Liver (tissue), 9 donors: ENCODE measurements around the gene COL24A1. TPM values are rescaled to one million over a fixed set of nuclear protein-coding genes. Genes with fewer than 3 reads are reported as not detected.
"Not testable (repeated sequence)": the region's sequence is repeated elsewhere in the genome, so short reads cannot be mapped to it uniquely, and the experiment has no call there.

Experiments used
- DNase-seq: peaks from one replicate; pipeline ENCODE4 v3.0.0-alpha.2; 2017; ENCODE audit warnings: low spot score
- H3K27ac ChIP-seq, 2 donors: one replicate each; pipeline ENCODE4 v1.7.0; 2013; ENCODE audit warnings: inconsistent platforms in 2 of 2, low read length in 2 of 2, control low read depth in 1 of 2, low read depth in 1 of 2, mild to moderate bottlenecking in 1 of 2
- H3K27me3 ChIP-seq, 4 donors: one replicate each; pipeline versions ENCODE4 v1.6.1 to v1.7.0; 2013; ENCODE audit warnings: low read length in 3 of 4, inconsistent platforms in 1 of 4, mild to moderate bottlenecking in 1 of 4, moderate library complexity in 1 of 4; ENCODE audit not compliant: control insufficient read depth in 4 of 4, insufficient read depth in 4 of 4
- H3K36me3 ChIP-seq, 4 donors: one replicate each; pipeline versions ENCODE4 v1.6.1 to v1.7.0; 2013; ENCODE audit warnings: low read length in 3 of 4, mild to moderate bottlenecking in 3 of 4, low read depth in 1 of 4, moderate library complexity in 1 of 4; ENCODE audit not compliant: control insufficient read depth in 4 of 4, insufficient read depth in 3 of 4
- H3K4me1 ChIP-seq, 4 donors: one replicate each; pipeline versions ENCODE4 v1.6.1 to v1.7.0; 2013; ENCODE audit warnings: low read length in 3 of 4, mild to moderate bottlenecking in 3 of 4, moderate library complexity in 1 of 4; ENCODE audit not compliant: control insufficient read depth in 4 of 4, insufficient read depth in 4 of 4
- H3K4me3 ChIP-seq, 3 donors: one replicate each; pipeline versions ENCODE4 v1.6.1 to v1.7.0; 2013; ENCODE audit warnings: low read length in 3 of 3, control low read depth in 1 of 3, low read depth in 1 of 3, mild to moderate bottlenecking in 1 of 3
- H3K9ac ChIP-seq, 2 donors: one replicate each; pipeline ENCODE4 v1.7.0; 2013; ENCODE audit warnings: low read length in 2 of 2, mild to moderate bottlenecking in 2 of 2, moderate library complexity in 2 of 2, control low read depth in 1 of 2, low read depth in 1 of 2
- H3K9me3 ChIP-seq, 4 donors: one replicate each; pipeline versions ENCODE4 v1.6.1 to v1.7.0; 2013; ENCODE audit warnings: low read length in 3 of 4; ENCODE audit not compliant: control insufficient read depth in 4 of 4
- EGR1 ChIP-seq, 2 donors: IDR thresholded peaks; 2 replicates each; pipeline ENCODE4 v1.6.1; 2016 to 2018; ENCODE audit warnings: antibody characterized with exemption in 2 of 2, low read depth in 2 of 2
- FOXA1 ChIP-seq: IDR thresholded peaks from 2 replicates; pipeline ENCODE4 v1.6.1; 2016; ENCODE audit warnings: antibody characterized with exemption
- FOXA2 ChIP-seq: IDR thresholded peaks from 2 replicates; pipeline ENCODE4 v1.6.1; 2016; ENCODE audit warnings: antibody characterized with exemption
- GABPA ChIP-seq, 2 donors: IDR thresholded peaks in 1 of 2; conservative IDR thresholded peaks in 1 of 2; 2 replicates each; pipeline ENCODE4 v1.6.1; 2016; ENCODE audit warnings: antibody characterized with exemption in 2 of 2, mild to moderate bottlenecking in 1 of 2, moderate library complexity in 1 of 2
- HNF4A ChIP-seq, 2 donors: conservative IDR thresholded peaks; 2 replicates each; pipeline ENCODE4 v1.6.1; 2016; ENCODE audit warnings: antibody characterized with exemption in 2 of 2, mild to moderate bottlenecking in 2 of 2
- JUND ChIP-seq, 2 donors: IDR thresholded peaks; 2 replicates each; pipeline ENCODE4 v1.6.1; 2016; ENCODE audit warnings: antibody characterized with exemption in 2 of 2
- NR2F2 ChIP-seq: IDR thresholded peaks from 2 replicates; pipeline ENCODE4 v1.6.1; 2016; ENCODE audit warnings: antibody characterized with exemption
- RXRA ChIP-seq, 2 donors: IDR thresholded peaks; 2 replicates each; pipeline ENCODE4 v1.6.1; 2017 to 2018; ENCODE audit warnings: antibody characterized with exemption in 2 of 2, mild to moderate bottlenecking in 1 of 2
- SP1 ChIP-seq: IDR thresholded peaks from 2 replicates; pipeline ENCODE4 v1.6.1; 2018; ENCODE audit warnings: antibody characterized with exemption, mild to moderate bottlenecking
- WGBS: extraction: QIAGEN DNeasy Blood & Tissue Kit; methylation state at CpG from one replicate; pipeline ENCODE4 v1.1.7; 2013; 5-methylcytosine and 5-hydroxymethylcytosine counted together
- polyA plus RNA-seq, 2 donors: library from polyadenylated mRNA; stranded (reverse) in 1 of 2; unstranded in 1 of 2; fragments of 200-250 nt in 1 of 2; fragments of >200 nt in 1 of 2; fragmentation: Nextera tagmentation in 1 of 2; extraction: Ambion mirVana in 1 of 2; gene quantifications; one replicate each; pipeline versions ENCODE4 v1.2.1 to v1.2.3, GENCODE V29; 2013 to 2015
- total RNA-seq, 2 donors: library from RNA; depleted of rRNA; stranded (reverse); fragments of >200 nt; gene quantifications; one replicate each; pipeline ENCODE4 v1.2.3, GENCODE V29; 2014
- TF ChIP-seq, protein P1 (sequence below): IDR thresholded peaks from 2 replicates; pipeline ENCODE4 v1.6.1; 2016; ENCODE audit warnings: antibody characterized with exemption
- TF ChIP-seq, protein P2 (sequence below): IDR thresholded peaks from 2 replicates; pipeline ENCODE4 v1.6.1; 2016; ENCODE audit warnings: antibody characterized with exemption
- TF ChIP-seq, protein P3 (sequence below): fragments of 150-350 bp; IDR thresholded peaks from 2 replicates; pipeline ENCODE4 v1.5.1; 2017; ENCODE audit warnings: improper control_type of control experiment, low read depth, low read length; ENCODE audit not compliant: missing input control
- donor health status: healthy.
- donor health status: healthy.
- donor health status: healthy.
- donor health status: healthy.
- donor health status: healthy.

The COL24A1 gene
- total and polyA plus RNA-seq, 4 donors: under 0.01 to 0.28 (median 0.01) TPM; not detected in 1

DNA sequence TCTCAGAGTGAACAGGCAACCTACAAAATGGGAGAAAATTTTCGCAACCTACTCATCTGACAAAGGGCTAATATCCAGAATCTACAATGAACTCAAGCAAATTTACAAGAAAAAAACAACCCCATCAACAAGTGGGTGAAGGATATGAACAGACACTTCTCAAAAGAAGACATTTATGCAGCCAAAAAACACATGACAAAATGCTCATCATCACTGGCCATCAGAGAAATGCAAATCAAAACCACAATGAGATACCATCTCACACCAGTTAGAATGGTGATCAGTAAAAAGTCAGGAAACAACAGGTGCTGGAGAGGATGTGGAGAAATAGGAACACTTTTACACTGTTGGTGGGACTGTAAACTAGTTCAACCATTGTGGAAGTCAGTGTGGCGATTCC, 323.4 kb downstream of the COL24A1 start:
- DNase-seq, H3K9ac ChIP-seq, H3K27me3 ChIP-seq, H3K4me3 ChIP-seq, H3K4me1 ChIP-seq, H3K9me3 ChIP-seq, H3K36me3 ChIP-seq, H3K27ac ChIP-seq: not testable (repeated sequence)
- WGBS: 58% methylated on average over 2 of the region's 2 CpGs

DNA sequence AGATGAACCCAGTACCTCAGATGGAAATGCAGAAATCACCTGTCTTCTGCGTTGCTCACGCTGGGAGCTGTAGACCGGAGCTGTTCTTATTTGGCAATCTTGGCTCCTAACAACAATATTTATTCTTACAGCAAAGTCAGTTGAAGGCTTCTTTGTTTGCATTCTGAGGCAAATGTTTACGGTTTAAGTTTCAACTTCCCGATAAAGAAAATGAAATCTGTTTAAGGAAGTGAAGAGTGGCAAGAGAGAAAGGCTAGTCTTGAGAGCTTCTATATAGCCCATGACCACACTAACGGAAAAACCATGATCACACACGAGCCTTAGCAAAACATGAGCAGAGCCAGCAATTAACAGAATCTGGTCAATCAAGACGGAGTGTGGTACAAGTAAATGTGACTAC, 325.7 kb downstream of the COL24A1 start:
- H3K4me1 ChIP-seq: no peaks in the 10 kb centered on the region
- no peak overlapping the region for H3K27ac ChIP-seq
- no peaks in the 10 kb centered on the region for H3K36me3 ChIP-seq
- no peak overlapping the region for H3K4me3 ChIP-seq
- no peak for TF ChIP-seq HNF4A (conservative IDR thresholded peaks at IDR 0.05)
- TF ChIP-seq, protein P1, sequence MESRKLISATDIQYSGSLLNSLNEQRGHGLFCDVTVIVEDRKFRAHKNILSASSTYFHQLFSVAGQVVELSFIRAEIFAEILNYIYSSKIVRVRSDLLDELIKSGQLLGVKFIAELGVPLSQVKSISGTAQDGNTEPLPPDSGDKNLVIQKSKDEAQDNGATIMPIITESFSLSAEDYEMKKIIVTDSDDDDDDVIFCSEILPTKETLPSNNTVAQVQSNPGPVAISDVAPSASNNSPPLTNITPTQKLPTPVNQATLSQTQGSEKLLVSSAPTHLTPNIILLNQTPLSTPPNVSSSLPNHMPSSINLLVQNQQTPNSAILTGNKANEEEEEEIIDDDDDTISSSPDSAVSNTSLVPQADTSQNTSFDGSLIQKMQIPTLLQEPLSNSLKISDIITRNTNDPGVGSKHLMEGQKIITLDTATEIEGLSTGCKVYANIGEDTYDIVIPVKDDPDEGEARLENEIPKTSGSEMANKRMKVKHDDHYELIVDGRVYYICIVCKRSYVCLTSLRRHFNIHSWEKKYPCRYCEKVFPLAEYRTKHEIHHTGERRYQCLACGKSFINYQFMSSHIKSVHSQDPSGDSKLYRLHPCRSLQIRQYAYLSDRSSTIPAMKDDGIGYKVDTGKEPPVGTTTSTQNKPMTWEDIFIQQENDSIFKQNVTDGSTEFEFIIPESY: no peak
- H3K9ac ChIP-seq: no peak overlapping the region
- 87% methylated on average over 8 of the region's 8 CpGs for WGBS
- DNase-seq: no peak
- peaks cover 0 to 1% (median 0%) of the 10 kb centered on the region in 4 donors for H3K9me3 ChIP-seq
- peaks cover 0 to 2% (median 0%) of the 10 kb centered on the region in 4 donors for H3K27me3 ChIP-seq

DNA sequence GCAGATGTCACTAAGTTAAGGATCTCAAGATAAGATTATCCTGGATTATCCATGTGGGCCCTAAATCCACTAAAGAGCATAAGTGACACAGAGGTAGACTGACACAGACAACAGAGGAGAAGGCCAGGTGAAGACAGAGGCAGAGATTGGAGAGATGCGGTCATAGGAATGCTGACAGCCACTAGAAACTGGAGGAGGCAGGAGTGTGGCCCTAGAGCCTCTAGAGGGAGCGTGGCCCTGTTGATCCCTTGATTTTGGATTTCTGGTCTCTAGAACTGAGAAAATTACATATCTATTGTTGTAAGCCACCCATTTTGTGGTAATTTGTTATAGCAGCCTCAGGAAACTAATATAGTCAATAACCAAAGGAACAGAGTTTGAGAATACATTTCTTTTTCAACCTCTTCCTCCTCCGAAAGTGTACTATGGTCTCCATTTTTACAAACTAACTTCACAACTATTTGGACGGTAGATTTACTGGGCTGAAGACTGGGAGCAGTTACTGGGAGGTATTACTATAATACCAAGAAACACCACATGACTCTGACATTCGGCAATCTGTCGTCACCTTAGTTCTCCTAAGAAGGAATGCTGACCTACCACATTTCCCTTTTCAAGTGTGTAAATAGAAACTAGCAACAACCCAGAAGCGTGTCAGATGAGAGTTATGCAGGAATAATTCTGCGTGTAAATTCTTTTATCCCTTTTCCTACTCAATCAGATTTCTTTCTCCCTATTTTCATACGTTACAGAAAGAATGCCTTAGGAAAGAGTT, 332.3 kb downstream of the COL24A1 start:
- Histone ChIP-seq H3K4me1 (no peaks in the 10 kb centered on the region), H3K27me3 (no peaks in the 10 kb centered on the region), H3K9ac (no peak overlapping the region), H3K4me3 (no peak overlapping the region), H3K36me3 (no peaks in the 10 kb centered on the region), H3K27ac (no peak overlapping the region), H3K9me3 (no peaks in the 10 kb centered on the region)
- TF ChIP-seq SP1: no peak
- TF ChIP-seq EGR1 (IDR thresholded peaks at IDR 0.05; ENCODE audit: low read depth in 2 of 2): no peak
- TF ChIP-seq, protein P2, sequence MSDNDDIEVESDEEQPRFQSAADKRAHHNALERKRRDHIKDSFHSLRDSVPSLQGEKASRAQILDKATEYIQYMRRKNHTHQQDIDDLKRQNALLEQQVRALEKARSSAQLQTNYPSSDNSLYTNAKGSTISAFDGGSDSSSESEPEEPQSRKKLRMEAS: no peak
- TF ChIP-seq, protein P3, sequence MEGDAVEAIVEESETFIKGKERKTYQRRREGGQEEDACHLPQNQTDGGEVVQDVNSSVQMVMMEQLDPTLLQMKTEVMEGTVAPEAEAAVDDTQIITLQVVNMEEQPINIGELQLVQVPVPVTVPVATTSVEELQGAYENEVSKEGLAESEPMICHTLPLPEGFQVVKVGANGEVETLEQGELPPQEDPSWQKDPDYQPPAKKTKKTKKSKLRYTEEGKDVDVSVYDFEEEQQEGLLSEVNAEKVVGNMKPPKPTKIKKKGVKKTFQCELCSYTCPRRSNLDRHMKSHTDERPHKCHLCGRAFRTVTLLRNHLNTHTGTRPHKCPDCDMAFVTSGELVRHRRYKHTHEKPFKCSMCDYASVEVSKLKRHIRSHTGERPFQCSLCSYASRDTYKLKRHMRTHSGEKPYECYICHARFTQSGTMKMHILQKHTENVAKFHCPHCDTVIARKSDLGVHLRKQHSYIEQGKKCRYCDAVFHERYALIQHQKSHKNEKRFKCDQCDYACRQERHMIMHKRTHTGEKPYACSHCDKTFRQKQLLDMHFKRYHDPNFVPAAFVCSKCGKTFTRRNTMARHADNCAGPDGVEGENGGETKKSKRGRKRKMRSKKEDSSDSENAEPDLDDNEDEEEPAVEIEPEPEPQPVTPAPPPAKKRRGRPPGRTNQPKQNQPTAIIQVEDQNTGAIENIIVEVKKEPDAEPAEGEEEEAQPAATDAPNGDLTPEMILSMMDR: no peak
- no peak for TF ChIP-seq FOXA1
- no peak for TF ChIP-seq RXRA (IDR thresholded peaks at IDR 0.05)
- TF ChIP-seq, protein P1: no peak
- TF ChIP-seq JUND (IDR thresholded peaks at IDR 0.05): no peak
- TF ChIP-seq NR2F2: no peak
- TF ChIP-seq FOXA2: no peak
- TF ChIP-seq GABPA (IDR thresholded peaks at IDR 0.05 in 1 of 2, conservative IDR thresholded peaks at IDR 0.05 in 1 of 2): no peak
- no peak for DNase-seq
- 84% methylated on average over 9 of the region's 9 CpGs for WGBS
